CD14-positive monocyte (primary cell): ENCODE measurements around the gene CAMK1D. TPM values are rescaled to one million over a fixed set of nuclear protein-coding genes. Genes with fewer than 3 reads are reported as not detected.

Experiments
- DNase-seq, 3 donors: peaks; one replicate each; pipeline ENCODE4 v3.0.0-alpha.2; 2011 to 2022
- H2AFZ ChIP-seq: 2 replicates; pipeline ENCODE4 v1.6.0; 2012; ENCODE audit warnings: mild to moderate bottlenecking, low read depth, low read length, inconsistent platforms; ENCODE audit not compliant: insufficient read depth, poor library complexity, severe bottlenecking
- H3K27ac ChIP-seq, 2 donors: 1 replicate in 1 of 2; 2 replicates in 1 of 2; pipeline ENCODE4 v1.5.1; 2012 to 2013; ENCODE audit warnings: low read length in 2 of 2, control low read depth in 1 of 2, inconsistent platforms in 1 of 2, low read depth in 1 of 2, mild to moderate bottlenecking in 1 of 2
- H3K27me3 ChIP-seq, 2 donors: one replicate each; pipeline versions ENCODE4 v1.6.0 to v1.6.1; 2011 to 2013; ENCODE audit warnings: low read length in 2 of 2; ENCODE audit not compliant: control insufficient read depth in 2 of 2, insufficient read depth in 2 of 2
- H3K36me3 ChIP-seq, 2 donors: replicated peaks in 1 of 2; 1 replicate in 1 of 2; 2 replicates in 1 of 2; pipeline versions ENCODE4 v1.5.1 to v1.6.1; 2012 to 2013; ENCODE audit warnings: low read length in 2 of 2, control low read depth in 1 of 2, inconsistent platforms in 1 of 2, mild to moderate bottlenecking in 1 of 2; ENCODE audit not compliant: insufficient read depth in 2 of 2, control insufficient read depth in 1 of 2
- H3K4me1 ChIP-seq, 2 donors: 1 replicate in 1 of 2; 2 replicates in 1 of 2; pipeline versions ENCODE4 v1.5.1 to v1.6.1; 2012 to 2013; ENCODE audit warnings: low read length in 2 of 2, control low read depth in 1 of 2, inconsistent platforms in 1 of 2, mild to moderate bottlenecking in 1 of 2, moderate library complexity in 1 of 2; ENCODE audit not compliant: insufficient read depth in 2 of 2, control insufficient read depth in 1 of 2
- H3K4me2 ChIP-seq: replicated peaks from 2 replicates; pipeline ENCODE3; 2012; ENCODE audit warnings: low read length, moderate library complexity, mild to moderate bottlenecking; ENCODE audit not compliant: poor library complexity, severe bottlenecking; ENCODE audit errors: extremely low read depth
- H3K4me3 ChIP-seq, 3 experiments: fragments of 200-600 bp in 1 of 3; sonication (generic) in 1 of 3; replicated peaks in 1 of 3; 1 replicate in 2 of 3; 2 replicates in 1 of 3; pipeline ENCODE4 v1.5.1; 2011 to 2013; ENCODE audit warnings: low read length in 3 of 3, mild to moderate bottlenecking in 3 of 3, control low read depth in 2 of 3, low read depth in 2 of 3, inconsistent platforms in 1 of 3, moderate library complexity in 1 of 3
- H3K79me2 ChIP-seq: 2 replicates; pipeline ENCODE4 v1.6.0; 2012; ENCODE audit warnings: mild to moderate bottlenecking, control low read depth, inconsistent platforms, low read length, moderate library complexity; ENCODE audit not compliant: insufficient read depth
- H3K9ac ChIP-seq: 2 replicates; pipeline ENCODE4 v1.6.0; 2017; ENCODE audit warnings: low read length, mild to moderate bottlenecking; ENCODE audit not compliant: insufficient read depth, poor library complexity, severe bottlenecking
- H3K9me3 ChIP-seq, 2 donors: replicated peaks in 1 of 2; 1 replicate in 1 of 2; 2 replicates in 1 of 2; pipeline versions ENCODE4 v1.5.1 to v1.6.1; 2012 to 2013; ENCODE audit warnings: low read length in 2 of 2, control low read depth in 1 of 2; ENCODE audit not compliant: control insufficient read depth in 1 of 2, insufficient read depth in 1 of 2
- H4K20me1 ChIP-seq: 2 replicates; pipeline ENCODE4 v1.6.0; 2012; ENCODE audit warnings: mild to moderate bottlenecking, low read length, control low read depth, moderate library complexity; ENCODE audit not compliant: insufficient read depth
- H3K27ac Mint-ChIP-seq, 7 donors: one replicate each; pipeline ENCODE4 v1.8.0; 2020; ENCODE audit warnings: mild to moderate bottlenecking in 7 of 7, mixed read lengths in 7 of 7, moderate library complexity in 6 of 7, inconsistent platforms in 2 of 7
- H3K27me3 Mint-ChIP-seq, 3 donors: one replicate each; pipeline ENCODE4 v1.8.0; 2021 to 2022; ENCODE audit warnings: low read depth in 3 of 3, mild to moderate bottlenecking in 3 of 3, mixed read lengths in 3 of 3, moderate library complexity in 3 of 3, inconsistent platforms in 1 of 3
- H3K36me3 Mint-ChIP-seq, 2 donors: one replicate each; pipeline ENCODE4 v1.8.0; 2020; ENCODE audit warnings: mixed read lengths in 2 of 2, inconsistent platforms in 1 of 2, mild to moderate bottlenecking in 1 of 2
- H3K4me1 Mint-ChIP-seq: one replicate; pipeline ENCODE4 v1.8.0; 2020; ENCODE audit warnings: mild to moderate bottlenecking, mixed read lengths
- H3K4me3 Mint-ChIP-seq, 2 donors: one replicate each; pipeline ENCODE4 v1.8.0; 2020; ENCODE audit warnings: mild to moderate bottlenecking in 2 of 2, mixed read lengths in 2 of 2, moderate library complexity in 1 of 2
- H3K9me3 Mint-ChIP-seq, 7 donors: one replicate each; pipeline ENCODE4 v1.8.0; 2020 to 2022; ENCODE audit warnings: mixed read lengths in 7 of 7, mild to moderate bottlenecking in 6 of 7, moderate library complexity in 6 of 7, inconsistent platforms in 2 of 7
- WGBS: methylation state at CpG from one replicate; pipeline ENCODE4 v1.1.5; 2013; ENCODE audit warnings: missing lambda C conversion rate; ENCODE audit not compliant: insufficient coverage; 5-methylcytosine and 5-hydroxymethylcytosine counted together
- intact Hi-C, 2 donors: fragments of 100-400 bp; cut with micrococcal nuclease; formaldehyde crosslinking; loops; one replicate each; pipeline versions ENCODE4 v1.15.0 to v1.15.1; 2023
- polyA plus RNA-seq, 3 donors: library from polyadenylated mRNA; depleted of rRNA in 1 of 3; unstranded in 2 of 3; stranded (reverse) in 1 of 3; fragments of 300-500 nt in 2 of 3; fragments of >200 nt in 1 of 3; fragmentation: Illumina TruSeq in 2 of 3; gene quantifications; 1 replicate in 2 of 3; 2 replicates in 1 of 3; pipeline ENCODE4 v1.2.3, GENCODE V29; 2012 to 2021
- TF ChIP-seq, protein P1 (sequence below): fragments of 200-600 bp; IDR thresholded peaks from one replicate; pipeline ENCODE4 v1.8.0; 2022; ENCODE audit warnings: antibody characterized with exemption, mild to moderate bottlenecking

The CAMK1D gene
- polyA plus RNA-seq, 3 donors, result 6.7 to 11.8 (median 7.1) TPM

DNA sequence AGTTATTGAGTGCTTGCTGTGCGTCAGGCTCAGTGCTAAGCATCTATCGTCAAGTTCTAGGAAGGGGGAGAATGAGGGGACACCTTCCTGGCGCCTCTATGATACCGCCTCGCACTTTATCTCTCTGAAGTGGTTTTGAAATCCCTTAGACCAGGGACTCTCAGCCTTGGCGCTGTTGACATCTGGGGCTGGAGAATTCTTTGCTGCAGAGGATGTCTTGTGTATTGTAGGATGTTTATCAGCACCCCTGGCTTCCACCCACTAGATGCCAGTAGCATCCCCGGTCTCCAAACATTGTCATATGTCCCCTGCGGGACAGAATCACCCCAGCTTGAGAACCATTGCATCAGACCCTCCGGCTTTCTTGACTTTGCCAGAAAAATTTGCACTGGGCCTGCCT lies 366.7 kb downstream of the CAMK1D start:
- H3K9me3 Mint-ChIP-seq, result peaks cover 5 to 14% (median 8%) of the 10 kb centered on the region in 7 donors
- H3K4me2 ChIP-seq, result no peak overlapping the region
- no peak overlapping the region for H3K4me3 ChIP-seq
- no peaks in the 10 kb centered on the region for H3K27me3 ChIP-seq
- 93% methylated on average over 5 of the region's 9 CpGs for WGBS
- no peaks in the 10 kb centered on the region for H3K79me2 ChIP-seq
- no peak overlapping the region for H3K27ac ChIP-seq
- H3K4me1 Mint-ChIP-seq, result peaks cover 19% of the 10 kb centered on the region
- peaks cover under 1% of the 10 kb centered on the region in 2 donors for H3K36me3 Mint-ChIP-seq
- peaks cover 6% of the 10 kb centered on the region for H4K20me1 ChIP-seq
- TF ChIP-seq, protein P1, sequence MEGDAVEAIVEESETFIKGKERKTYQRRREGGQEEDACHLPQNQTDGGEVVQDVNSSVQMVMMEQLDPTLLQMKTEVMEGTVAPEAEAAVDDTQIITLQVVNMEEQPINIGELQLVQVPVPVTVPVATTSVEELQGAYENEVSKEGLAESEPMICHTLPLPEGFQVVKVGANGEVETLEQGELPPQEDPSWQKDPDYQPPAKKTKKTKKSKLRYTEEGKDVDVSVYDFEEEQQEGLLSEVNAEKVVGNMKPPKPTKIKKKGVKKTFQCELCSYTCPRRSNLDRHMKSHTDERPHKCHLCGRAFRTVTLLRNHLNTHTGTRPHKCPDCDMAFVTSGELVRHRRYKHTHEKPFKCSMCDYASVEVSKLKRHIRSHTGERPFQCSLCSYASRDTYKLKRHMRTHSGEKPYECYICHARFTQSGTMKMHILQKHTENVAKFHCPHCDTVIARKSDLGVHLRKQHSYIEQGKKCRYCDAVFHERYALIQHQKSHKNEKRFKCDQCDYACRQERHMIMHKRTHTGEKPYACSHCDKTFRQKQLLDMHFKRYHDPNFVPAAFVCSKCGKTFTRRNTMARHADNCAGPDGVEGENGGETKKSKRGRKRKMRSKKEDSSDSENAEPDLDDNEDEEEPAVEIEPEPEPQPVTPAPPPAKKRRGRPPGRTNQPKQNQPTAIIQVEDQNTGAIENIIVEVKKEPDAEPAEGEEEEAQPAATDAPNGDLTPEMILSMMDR, result no peak
- no peak overlapping the region for H3K4me3 Mint-ChIP-seq
- DNase-seq, result no peak
- peaks cover 10 to 11% of the 10 kb centered on the region in 2 donors for H3K4me1 ChIP-seq
- H2AFZ ChIP-seq, result no peak overlapping the region
- H3K9me3 ChIP-seq, result peaks cover 0 to 11% of the 10 kb centered on the region in 2 donors
- intact Hi-C loops, result no loop called here
- H3K36me3 ChIP-seq, result no peaks in the 10 kb centered on the region
- peaks cover 0 to 3% (median 0%) of the 10 kb centered on the region in 3 donors for H3K27me3 Mint-ChIP-seq
- H3K27ac Mint-ChIP-seq, result no peak overlapping the region
- no peak overlapping the region for H3K9ac ChIP-seq

DNA sequence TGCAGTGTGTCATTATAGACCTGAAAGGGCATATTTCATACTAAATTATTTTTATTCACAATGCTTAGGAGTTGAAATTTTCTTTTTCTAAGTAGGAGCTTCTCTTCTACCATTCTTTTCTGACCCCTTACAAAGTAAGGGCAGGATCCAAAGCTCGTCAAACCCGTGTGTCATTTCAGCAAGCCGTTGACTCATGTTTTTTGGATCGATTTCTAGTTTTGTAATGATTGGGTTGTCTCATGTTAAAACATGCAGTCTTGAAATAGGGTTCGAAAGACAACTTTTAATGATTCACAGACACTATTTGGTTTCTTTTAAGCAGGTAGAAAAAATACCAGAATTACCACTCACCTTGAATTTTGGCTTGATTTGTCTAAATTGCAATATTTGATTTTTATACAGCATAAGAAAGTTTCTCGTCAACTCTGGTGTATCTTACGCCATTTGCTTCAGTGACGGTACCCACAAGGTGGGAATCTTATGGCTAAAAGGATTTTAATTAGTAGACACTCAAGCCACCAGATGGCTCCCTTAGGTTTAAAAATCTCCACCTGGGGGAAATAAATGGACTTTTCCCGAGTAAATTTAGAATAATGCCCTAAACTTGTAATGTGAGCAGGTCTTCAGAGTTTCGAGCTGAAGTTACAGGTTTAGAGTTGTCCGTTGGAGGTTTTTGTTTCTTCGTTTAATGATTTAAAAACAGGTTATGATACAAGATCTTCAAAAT lies 368.8 kb downstream of the CAMK1D start:
- H3K9me3 ChIP-seq, result peaks cover 0 to 7% of the 10 kb centered on the region in 2 donors
- no peak overlapping the region for H3K27ac Mint-ChIP-seq
- H3K4me3 ChIP-seq, result no peak overlapping the region
- no peak for DNase-seq
- peaks cover 10 to 11% of the 10 kb centered on the region in 2 donors for H3K4me1 ChIP-seq
- H3K9ac ChIP-seq, result no peak overlapping the region
- no peaks in the 10 kb centered on the region for H3K36me3 ChIP-seq
- no peaks in the 10 kb centered on the region for H4K20me1 ChIP-seq
- 100% methylated on average over 2 of the region's 12 CpGs for WGBS
- H3K36me3 Mint-ChIP-seq, result peaks cover 1 to 2% of the 10 kb centered on the region in 2 donors
- H3K27me3 Mint-ChIP-seq, result peaks cover 0 to 4% (median 0%) of the 10 kb centered on the region in 3 donors
- TF ChIP-seq, protein P1, result no peak
- H3K9me3 Mint-ChIP-seq, result peaks cover 4 to 14% (median 6%) of the 10 kb centered on the region in 7 donors
- H3K4me3 Mint-ChIP-seq, result no peak overlapping the region
- H3K27me3 ChIP-seq, result no peaks in the 10 kb centered on the region
- H3K79me2 ChIP-seq, result no peaks in the 10 kb centered on the region
- no peak overlapping the region for H3K27ac ChIP-seq
- peaks cover 12% of the 10 kb centered on the region for H3K4me1 Mint-ChIP-seq
- H3K4me2 ChIP-seq, result no peak overlapping the region
- H2AFZ ChIP-seq, result no peak overlapping the region
- intact Hi-C loops, result no loop called here
